M059J (cell line): ENCODE data around the gene ZBTB2. TPM values are rescaled to one million over a fixed set of nuclear protein-coding genes. Genes with fewer than 3 reads are reported as not detected.
"Not testable (repeated sequence)": the region's sequence is repeated elsewhere in the genome, so short reads cannot be mapped to it uniquely, and the experiment has no call there.

ENCODE experiments used
- DNase-seq: peaks from one replicate; pipeline ENCODE4 v3.0.0-alpha.2; 2012; ENCODE audit warnings: low read depth
- total RNA-seq: library from RNA; depleted of rRNA; stranded (reverse); fragments of >200 nt; shearing (Covaris generic); gene quantifications from 2 replicates; pipeline ENCODE4 v1.2.3, GENCODE V29; 2014

ZBTB2 gene
- total RNA-seq, 1 experiment from 2014 or later = 26.4 TPM

- no peak for DNase-seq
Measured at GRCh38 chr6:151372164-151372563, 19.2 kb downstream of the ZBTB2 start.

- no peak for DNase-seq
Measured at GRCh38 chr6:151370509-151371078, 20.8 kb downstream of the ZBTB2 start.

GRCh38 chr6:151365233-151365632 is 26.1 kb downstream of the ZBTB2 start:
- no peak for DNase-seq

- DNase-seq = no peak
Measured at GRCh38 chr6:151359486-151359885, 31.9 kb downstream of the ZBTB2 start.

DNA sequence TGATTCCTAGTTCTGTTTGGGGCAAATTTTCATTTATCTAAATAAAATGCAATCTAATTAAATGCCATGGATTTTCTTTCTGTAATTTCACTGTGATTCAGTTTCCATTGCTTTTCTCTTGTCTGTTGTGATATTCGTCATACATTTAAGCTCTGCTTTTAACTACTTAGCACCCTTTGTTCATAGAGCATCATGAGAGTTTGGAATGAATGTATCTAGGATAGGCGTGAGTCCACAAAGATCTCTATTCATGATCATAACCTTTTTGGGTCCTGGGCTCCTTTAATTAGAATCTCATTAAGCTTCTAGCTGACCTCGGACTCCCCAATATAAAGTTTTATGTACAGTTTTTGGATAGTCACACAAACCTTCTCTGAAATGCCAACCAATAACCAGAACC is 32.9 kb downstream of the ZBTB2 start:
- DNase-seq = no peak

DNA sequence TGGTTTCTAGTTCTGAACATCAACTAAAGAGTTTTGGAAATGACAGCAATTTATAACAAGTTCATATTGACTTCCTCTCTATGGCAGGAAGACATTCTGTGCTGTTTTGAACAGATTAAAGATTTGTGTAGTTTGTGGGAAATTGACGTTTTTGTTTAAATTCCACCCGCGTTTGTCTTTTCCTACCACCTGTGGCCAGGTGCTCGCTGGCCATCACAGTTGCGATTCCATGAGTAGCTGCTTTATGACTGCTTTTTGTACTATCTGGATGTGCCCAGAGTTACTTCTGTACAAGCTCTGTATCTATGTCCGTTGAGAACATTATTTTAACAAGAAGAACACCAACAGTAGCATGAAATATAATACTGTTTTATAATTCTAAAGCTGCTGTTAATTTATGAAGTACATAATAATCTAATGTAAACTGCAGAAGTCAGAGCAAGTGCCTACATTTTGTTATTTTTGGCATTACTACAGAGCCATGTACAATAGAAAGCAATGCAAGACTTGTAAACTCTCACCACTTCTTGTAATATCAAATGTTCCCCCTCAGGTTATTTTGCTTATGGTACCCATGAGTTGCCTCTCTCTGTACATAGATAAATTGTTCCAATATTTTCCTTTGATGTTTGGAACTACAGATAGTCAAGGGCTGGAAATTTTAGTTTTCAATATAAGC is 33.5 kb downstream of the ZBTB2 start:
- no peak for DNase-seq

DNA sequence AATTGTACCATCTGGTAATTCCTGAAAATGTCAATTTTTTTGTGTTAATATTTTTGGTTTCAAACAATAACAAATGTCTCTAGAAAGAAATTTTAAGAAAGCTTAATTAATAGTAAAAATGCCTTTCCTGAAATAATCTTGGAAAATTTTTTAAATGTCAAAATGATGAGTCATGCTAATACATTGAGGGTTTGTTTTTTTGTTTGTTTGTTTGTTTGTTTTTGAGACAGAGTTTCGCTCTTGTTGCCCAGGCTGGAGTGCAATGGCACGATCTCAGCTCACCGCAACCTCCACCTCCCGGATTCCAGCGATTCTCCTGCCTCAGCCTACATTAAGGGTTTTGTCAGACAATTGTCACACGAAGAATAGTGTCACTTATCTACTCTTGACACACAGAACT is 34.4 kb downstream of the ZBTB2 start:
- DNase-seq = not testable (repeated sequence)

DNA sequence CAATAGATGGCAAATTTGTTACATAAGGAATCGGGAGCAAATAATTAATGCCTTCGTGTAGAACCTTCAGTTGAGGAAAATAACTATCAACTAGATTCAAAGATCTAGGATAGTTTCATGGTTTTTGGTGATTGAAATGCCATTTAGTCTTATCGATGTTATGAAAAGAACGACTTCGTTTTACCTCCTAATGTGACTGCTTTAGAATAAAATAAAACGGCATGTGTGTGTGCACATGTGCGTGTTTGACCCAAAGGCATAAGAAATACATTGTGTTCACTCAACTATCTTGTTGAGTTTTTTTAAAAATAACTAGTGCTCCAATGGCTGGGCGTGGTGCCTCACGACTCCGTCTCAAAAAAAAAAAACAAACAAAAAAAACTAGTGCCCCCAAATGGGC is 37.6 kb downstream of the ZBTB2 start:
- no peak for DNase-seq

DNA sequence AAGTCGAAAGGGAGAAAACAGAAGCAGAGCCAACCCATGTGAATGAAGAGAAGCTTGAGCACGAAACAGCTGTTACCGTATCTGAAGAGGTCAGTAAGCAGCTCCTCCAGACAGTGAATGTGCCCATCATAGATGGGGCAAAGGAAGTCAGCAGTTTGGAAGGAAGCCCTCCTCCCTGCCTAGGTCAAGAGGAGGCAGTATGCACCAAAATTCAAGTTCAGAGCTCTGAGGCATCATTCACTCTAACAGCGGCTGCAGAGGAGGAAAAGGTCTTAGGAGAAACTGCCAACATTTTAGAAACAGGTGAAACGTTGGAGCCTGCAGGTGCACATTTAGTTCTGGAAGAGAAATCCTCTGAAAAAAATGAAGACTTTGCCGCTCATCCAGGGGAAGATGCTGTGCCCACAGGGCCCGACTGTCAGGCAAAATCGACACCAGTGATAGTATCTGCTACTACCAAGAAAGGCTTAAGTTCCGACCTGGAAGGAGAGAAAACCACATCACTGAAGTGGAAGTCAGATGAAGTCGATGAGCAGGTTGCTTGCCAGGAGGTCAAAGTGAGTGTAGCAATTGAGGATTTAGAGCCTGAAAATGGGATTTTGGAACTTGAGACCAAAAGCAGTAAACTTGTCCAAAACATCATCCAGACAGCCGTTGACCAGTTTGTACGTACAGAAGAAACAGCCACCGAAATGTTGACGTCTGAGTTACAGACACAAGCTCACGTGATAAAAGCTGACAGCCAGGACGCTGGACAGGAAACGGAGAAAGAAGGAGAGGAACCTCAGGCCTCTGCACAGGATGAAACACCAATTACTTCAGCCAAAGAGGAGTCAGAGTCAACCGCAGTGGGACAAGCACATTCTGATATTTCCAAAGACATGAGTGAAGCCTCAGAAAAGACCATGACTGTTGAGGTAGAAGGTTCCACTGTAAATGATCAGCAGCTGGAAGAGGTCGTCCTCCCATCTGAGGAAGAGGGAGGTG is 38.7 kb downstream of the ZBTB2 start:
- no peak for DNase-seq

GRCh38 chr6:151351731-151352130 is 39.6 kb downstream of the ZBTB2 start:
- DNase-seq = no peak

DNA sequence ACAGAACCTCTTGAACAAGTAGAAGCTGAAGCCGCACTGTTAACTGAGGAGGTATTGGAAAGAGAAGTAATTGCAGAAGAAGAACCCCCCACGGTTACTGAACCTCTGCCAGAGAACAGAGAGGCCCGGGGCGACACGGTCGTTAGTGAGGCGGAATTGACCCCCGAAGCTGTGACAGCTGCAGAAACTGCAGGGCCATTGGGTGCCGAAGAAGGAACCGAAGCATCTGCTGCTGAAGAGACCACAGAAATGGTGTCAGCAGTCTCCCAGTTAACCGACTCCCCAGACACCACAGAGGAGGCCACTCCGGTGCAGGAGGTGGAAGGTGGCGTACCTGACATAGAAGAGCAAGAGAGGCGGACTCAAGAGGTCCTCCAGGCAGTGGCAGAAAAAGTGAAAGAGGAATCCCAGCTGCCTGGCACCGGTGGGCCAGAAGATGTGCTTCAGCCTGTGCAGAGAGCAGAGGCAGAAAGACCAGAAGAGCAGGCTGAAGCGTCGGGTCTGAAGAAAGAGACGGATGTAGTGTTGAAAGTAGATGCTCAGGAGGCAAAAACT is 40.1 kb downstream of the ZBTB2 start:
- no peak for DNase-seq

- no peak for DNase-seq
Measured at GRCh38 chr6:151350442-151351145, 40.8 kb downstream of the ZBTB2 start.

DNA sequence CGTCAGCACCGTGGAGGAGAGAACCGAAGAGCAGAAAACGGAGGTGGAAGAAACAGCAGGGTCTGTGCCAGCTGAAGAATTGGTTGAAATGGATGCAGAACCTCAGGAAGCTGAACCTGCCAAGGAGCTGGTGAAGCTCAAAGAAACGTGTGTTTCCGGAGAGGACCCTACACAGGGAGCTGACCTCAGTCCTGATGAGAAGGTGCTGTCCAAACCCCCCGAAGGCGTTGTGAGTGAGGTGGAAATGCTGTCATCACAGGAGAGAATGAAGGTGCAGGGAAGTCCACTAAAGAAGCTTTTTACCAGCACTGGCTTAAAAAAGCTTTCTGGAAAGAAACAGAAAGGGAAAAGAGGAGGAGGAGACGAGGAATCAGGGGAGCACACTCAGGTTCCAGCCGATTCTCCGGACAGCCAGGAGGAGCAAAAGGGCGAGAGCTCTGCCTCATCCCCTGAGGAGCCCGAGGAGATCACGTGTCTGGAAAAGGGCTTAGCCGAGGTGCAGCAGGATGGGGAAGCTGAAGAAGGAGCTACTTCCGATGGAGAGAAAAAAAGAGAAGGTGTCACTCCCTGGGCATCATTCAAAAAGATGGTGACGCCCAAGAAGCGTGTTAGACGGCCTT is 41.6 kb downstream of the ZBTB2 start:
- no peak for DNase-seq

DNA sequence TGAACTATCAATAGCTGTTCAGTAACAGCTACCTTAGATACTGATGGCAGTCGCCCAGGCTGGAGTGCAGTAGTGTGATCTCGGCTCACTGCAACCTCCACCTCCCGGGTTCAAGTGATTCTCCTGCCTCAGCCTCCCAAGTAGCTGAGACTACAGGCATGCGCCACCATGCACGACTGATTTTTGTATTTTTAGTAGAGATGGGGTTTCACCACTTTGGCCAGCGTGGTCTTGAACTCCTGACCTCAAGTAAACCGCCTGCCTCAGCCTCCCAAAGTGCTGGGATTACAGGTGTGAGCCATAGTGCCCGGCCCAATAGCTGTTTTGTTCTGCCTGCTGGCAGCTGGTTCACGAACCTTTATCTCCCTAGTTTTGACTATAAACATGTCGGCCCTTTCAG is 48.6 kb downstream of the ZBTB2 start:
- not testable (repeated sequence) for DNase-seq

- DNase-seq = no peak
Measured at GRCh38 chr6:151341476-151342195, 49.7 kb downstream of the ZBTB2 start.

- DNase-seq = no peak
Measured at GRCh38 chr6:151340219-151340978, 51.0 kb downstream of the ZBTB2 start.

GRCh38 chr6:151339369-151339768 is 52.0 kb downstream of the ZBTB2 start:
- no peak for DNase-seq

DNA sequence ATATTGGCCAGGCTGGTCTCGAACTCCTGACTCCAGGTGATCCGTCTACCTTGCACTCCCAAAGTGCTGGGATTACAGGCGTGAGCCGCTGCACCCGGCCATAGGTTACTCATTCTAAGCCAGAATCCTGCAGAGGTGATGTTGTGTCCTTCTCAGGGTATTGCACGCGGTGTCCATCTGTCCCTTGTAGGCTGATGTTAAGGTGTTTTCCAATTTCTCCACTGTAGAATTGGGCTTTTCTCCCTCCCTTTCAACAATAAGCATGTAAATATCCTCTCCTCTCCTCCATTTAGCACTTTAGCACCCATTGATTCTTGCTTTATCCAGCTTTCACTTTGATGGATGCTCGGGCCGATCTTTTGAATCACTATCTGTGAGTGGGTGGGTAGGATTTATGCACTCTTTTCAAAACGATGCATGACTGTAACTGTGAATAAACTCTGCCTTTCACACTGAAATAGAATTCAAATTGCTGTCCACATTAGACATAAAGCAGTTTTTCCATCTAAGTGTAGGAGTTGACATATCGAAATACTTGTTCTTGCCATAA is 52.6 kb downstream of the ZBTB2 start:
- DNase-seq = no peak

DNA sequence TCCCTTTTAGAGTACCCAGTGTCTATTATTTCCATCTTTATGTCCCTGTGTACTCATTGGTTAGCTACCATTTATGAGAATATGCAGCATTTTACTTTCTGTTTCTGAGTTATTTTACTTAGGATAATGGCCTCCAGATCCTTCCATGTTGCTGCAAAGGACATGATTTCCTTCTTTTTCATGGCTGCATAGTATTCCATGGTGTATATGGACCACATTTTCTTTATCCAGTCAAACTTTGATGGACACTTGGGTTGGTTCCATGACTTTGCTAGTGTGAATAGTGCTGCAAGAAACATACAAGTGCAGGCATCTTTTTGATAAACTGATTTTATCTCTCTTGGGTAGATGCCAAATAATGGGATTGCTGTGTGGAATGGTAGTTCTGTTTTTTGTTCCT is 55.4 kb downstream of the ZBTB2 start:
- DNase-seq = no peak
